ENCODE data around the gene DNMT3A.
"Not testable (repeated sequence)": the region's sequence is repeated elsewhere in the genome, so short reads cannot be mapped to it uniquely, and the experiment has no call there.

DNMT3A gene

GRCh38 chr2:25276569-25277465, 64.9 kb downstream of the DNMT3A start:
- no peak for DNase-seq

- no peak for DNase-seq
Measured at GRCh38 chr2:25275575-25275965, 66.2 kb downstream of the DNMT3A start.

GRCh38 chr2:25274868-25275574, 66.7 kb downstream of the DNMT3A start:
- DNase-seq, result no peak

GRCh38 chr2:25273985-25274535, 67.7 kb downstream of the DNMT3A start:
- no peak for DNase-seq

- DNase-seq, result not testable (repeated sequence)
Measured at GRCh38 chr2:25272705-25273104, 69.0 kb downstream of the DNMT3A start.

- no peak for DNase-seq
Measured at GRCh38 chr2:25270061-25270460, 71.7 kb downstream of the DNMT3A start.

GRCh38 chr2:25269233-25269632, 72.5 kb downstream of the DNMT3A start:
- DNase-seq, result no peak

GRCh38 chr2:25268139-25268538, 73.6 kb downstream of the DNMT3A start:
- no peak for DNase-seq

GRCh38 chr2:25266399-25266798, 75.3 kb downstream of the DNMT3A start:
- no peak for DNase-seq

GRCh38 chr2:25265802-25266201, 75.9 kb downstream of the DNMT3A start:
- no peak for DNase-seq

GRCh38 chr2:25265001-25265400, 76.7 kb downstream of the DNMT3A start:
- no peak for DNase-seq

- no peak for DNase-seq
Measured at GRCh38 chr2:25262288-25262687, 79.4 kb downstream of the DNMT3A start.

- DNase-seq, result no peak
Measured at GRCh38 chr2:25259737-25260124, 82.0 kb downstream of the DNMT3A start.

- no peak for DNase-seq
Measured at GRCh38 chr2:25258847-25259736, 82.6 kb downstream of the DNMT3A start.

- no peak for DNase-seq
Measured at GRCh38 chr2:25257931-25258846, 83.5 kb downstream of the DNMT3A start.

GRCh38 chr2:25257032-25257552, 84.6 kb downstream of the DNMT3A start:
- no peak for DNase-seq

- DNase-seq, result no peak
Measured at GRCh38 chr2:25256488-25256875, 85.2 kb downstream of the DNMT3A start.

GRCh38 chr2:25255745-25256487, 85.8 kb downstream of the DNMT3A start:
- DNase-seq, result no peak

GRCh38 chr2:25254961-25255360, 86.8 kb downstream of the DNMT3A start:
- DNase-seq, result no peak

- DNase-seq, result no peak
Measured at GRCh38 chr2:25253153-25253626, 88.5 kb downstream of the DNMT3A start.
